Astrocyte (in vitro differentiated cells and primary cell): Measurements from ENCODE around the gene PBX1.

Source experiments
- CTCF ChIP-seq: IDR thresholded peaks from 2 replicates; pipeline ENCODE4 v1.5.1; 2011; ENCODE audit warnings: low read depth, mild to moderate bottlenecking, inconsistent platforms, low read length, moderate library complexity; ENCODE audit not compliant: insufficient read depth
- EZH2 ChIP-seq: IDR thresholded peaks from 2 replicates; pipeline ENCODE4 v1.6.1; 2012; ENCODE audit warnings: mild to moderate bottlenecking, low read length, inconsistent platforms; ENCODE audit not compliant: insufficient read depth

- no peak for TF ChIP-seq CTCF
- no peak for TF ChIP-seq EZH2
These were observed 204.1 kb downstream of the PBX1 start for GRCh38 chr1:164763098-164763497.
